Neutrophil (primary cell): ENCODE data around the gene SYTL3.
A peak's percentile ranks its signal among the peaks of the same experiment; 100 is the strongest.
"Not testable (repeated sequence)": the region's sequence is repeated elsewhere in the genome, so short reads cannot be mapped to it uniquely, and the experiment has no call there.

ENCODE experiments used
- H3K27ac ChIP-seq: fragments of 200-600 bp; sonication (generic); 2 replicates; pipeline ENCODE4 v1.5.1; 2016; ENCODE audit warnings: mild to moderate bottlenecking, moderate library complexity
- H3K27me3 ChIP-seq: fragments of 200-600 bp; sonication (generic); 2 replicates; pipeline ENCODE4 v1.6.0; 2016; ENCODE audit warnings: mild to moderate bottlenecking
- H3K36me3 ChIP-seq: fragments of 200-600 bp; sonication (generic); 2 replicates; pipeline ENCODE4 v1.5.1; 2017
- H3K4me1 ChIP-seq, 2 experiments: fragments of 200-600 bp in 1 of 2; sonication (generic) in 1 of 2; 1 replicate in 1 of 2; 2 replicates in 1 of 2; pipeline versions ENCODE4 v1.5.1 to v1.6.1; 2013 to 2016; ENCODE audit warnings: low read depth in 1 of 2, low read length in 1 of 2, mild to moderate bottlenecking in 1 of 2, moderate library complexity in 1 of 2; ENCODE audit not compliant: control insufficient read depth in 1 of 2, insufficient read depth in 1 of 2
- H3K4me3 ChIP-seq, 2 experiments: fragments of 200-600 bp in 1 of 2; sonication (generic) in 1 of 2; 1 replicate in 1 of 2; 2 replicates in 1 of 2; pipeline ENCODE4 v1.5.1; 2013 to 2016; ENCODE audit warnings: low read depth in 1 of 2, low read length in 1 of 2, mild to moderate bottlenecking in 1 of 2, moderate library complexity in 1 of 2
- H3K9me3 ChIP-seq: fragments of 200-600 bp; sonication (generic); 2 replicates; pipeline ENCODE4 v1.5.1; 2016
- TF ChIP-seq, protein P1 (sequence below): fragments of 200-600 bp; sonication (generic); IDR thresholded peaks from 2 replicates; pipeline ENCODE4 v1.5.1; 2016; ENCODE audit warnings: antibody characterized with exemption

SYTL3 gene

DNA sequence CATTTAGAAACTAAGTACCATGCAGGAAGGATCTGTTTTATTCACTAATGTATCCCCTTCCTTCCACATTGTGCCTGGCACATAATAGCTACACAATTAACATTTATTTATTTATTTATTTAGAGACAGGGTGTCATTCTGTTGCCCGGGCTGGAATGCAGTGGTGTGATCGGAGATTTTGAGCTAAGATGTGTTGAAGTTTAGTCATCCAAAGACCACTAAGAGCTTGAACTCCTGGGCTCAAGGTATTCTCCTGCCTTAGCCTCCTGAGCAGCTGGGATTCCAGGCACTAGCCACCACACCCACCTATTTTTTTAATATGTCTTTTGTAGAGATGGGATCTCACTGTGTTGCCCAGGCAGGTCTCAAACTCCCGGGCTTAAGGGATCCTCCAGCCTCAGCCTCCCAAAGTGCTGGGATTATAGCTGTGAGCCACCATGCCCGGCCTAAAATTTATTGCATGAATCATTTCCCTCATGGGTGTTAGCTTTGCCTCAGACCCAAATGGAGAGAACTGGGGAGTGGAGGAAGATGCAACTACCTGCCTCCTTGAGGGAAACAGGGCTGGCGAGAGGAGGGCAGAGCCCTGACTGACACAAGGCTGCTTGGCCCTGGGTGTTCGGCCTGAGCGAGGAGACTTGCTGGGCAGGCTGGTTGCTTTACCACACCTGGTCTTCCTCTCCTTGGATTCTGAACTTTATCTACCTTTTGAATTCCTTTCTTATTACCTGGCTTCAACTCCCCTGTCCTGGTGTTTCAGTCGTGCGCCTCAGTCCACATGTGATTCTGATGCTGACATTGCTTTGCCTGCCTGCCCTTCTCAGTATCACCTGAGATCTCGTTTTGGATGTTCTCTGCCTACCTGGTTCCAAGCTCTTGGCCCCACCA, 3.6 kb upstream of the SYTL3 start:
- Histone ChIP-seq H3K27me3 (no peaks in the 10 kb centered on the region), H3K4me3 (no peak overlapping the region), H3K36me3 (peaks cover 10% of the 10 kb centered on the region), H3K27ac (peak overlapping the region; percentile 90), H3K4me1 (peaks cover 63 to 70% of the 10 kb centered on the region in 2 experiments), H3K9me3 (no peaks in the 10 kb centered on the region)
- TF ChIP-seq, protein P1, sequence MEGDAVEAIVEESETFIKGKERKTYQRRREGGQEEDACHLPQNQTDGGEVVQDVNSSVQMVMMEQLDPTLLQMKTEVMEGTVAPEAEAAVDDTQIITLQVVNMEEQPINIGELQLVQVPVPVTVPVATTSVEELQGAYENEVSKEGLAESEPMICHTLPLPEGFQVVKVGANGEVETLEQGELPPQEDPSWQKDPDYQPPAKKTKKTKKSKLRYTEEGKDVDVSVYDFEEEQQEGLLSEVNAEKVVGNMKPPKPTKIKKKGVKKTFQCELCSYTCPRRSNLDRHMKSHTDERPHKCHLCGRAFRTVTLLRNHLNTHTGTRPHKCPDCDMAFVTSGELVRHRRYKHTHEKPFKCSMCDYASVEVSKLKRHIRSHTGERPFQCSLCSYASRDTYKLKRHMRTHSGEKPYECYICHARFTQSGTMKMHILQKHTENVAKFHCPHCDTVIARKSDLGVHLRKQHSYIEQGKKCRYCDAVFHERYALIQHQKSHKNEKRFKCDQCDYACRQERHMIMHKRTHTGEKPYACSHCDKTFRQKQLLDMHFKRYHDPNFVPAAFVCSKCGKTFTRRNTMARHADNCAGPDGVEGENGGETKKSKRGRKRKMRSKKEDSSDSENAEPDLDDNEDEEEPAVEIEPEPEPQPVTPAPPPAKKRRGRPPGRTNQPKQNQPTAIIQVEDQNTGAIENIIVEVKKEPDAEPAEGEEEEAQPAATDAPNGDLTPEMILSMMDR: no peak

DNA sequence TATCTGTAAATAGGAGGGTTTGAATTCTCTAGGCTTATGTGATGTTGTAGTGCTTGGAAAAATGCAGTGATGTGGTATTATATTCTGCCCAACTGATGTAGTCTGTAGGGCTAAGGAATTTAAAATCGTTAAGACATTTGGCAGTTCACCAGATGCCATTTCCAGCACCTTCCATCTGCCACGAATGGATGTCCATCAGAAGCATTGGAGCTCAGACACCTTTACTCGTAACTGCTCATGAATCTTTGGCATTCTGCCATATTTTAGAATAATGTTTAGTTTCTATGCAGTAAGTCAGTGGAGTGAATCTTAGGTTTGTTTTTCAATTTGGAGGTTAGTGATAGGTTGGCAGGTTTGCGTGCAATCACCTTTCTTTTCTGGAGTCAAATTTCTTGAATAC, 2.4 kb upstream of the SYTL3 start:
- H3K4me3 ChIP-seq: no peak overlapping the region
- no peaks in the 10 kb centered on the region for H3K9me3 ChIP-seq
- H3K27me3 ChIP-seq: no peaks in the 10 kb centered on the region
- H3K36me3 ChIP-seq: no peaks in the 10 kb centered on the region
- H3K27ac ChIP-seq: no peak overlapping the region
- TF ChIP-seq, protein P1: no peak
- peaks cover 63 to 72% of the 10 kb centered on the region in 2 experiments for H3K4me1 ChIP-seq

DNA sequence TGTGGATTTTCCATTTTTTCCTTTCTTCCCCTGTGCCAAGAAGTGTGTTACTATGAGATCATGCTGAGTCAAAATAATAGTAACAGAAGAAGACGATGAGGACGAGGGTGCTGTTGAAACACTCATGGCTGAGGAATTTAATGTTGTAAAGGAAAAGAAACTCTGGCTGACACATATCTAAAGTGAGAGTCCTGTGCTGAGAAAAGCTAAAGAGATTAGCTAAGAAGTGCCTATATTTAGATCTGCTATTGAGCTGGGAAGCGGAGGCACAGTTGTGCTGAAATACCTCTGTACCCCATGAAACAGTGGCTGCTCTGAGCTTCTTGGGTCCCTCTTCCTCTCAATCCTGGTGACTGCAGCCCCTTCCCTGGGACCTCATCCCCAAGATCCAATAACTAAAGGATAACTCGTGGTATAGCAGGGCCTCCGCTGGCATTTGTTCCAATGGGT, 1.1 kb upstream of the SYTL3 start:
- Histone ChIP-seq H3K4me3 (peak overlapping the region in 1 of 2 experiments; percentile 55), H3K27ac (peak overlapping the region; percentile 95)

DNA sequence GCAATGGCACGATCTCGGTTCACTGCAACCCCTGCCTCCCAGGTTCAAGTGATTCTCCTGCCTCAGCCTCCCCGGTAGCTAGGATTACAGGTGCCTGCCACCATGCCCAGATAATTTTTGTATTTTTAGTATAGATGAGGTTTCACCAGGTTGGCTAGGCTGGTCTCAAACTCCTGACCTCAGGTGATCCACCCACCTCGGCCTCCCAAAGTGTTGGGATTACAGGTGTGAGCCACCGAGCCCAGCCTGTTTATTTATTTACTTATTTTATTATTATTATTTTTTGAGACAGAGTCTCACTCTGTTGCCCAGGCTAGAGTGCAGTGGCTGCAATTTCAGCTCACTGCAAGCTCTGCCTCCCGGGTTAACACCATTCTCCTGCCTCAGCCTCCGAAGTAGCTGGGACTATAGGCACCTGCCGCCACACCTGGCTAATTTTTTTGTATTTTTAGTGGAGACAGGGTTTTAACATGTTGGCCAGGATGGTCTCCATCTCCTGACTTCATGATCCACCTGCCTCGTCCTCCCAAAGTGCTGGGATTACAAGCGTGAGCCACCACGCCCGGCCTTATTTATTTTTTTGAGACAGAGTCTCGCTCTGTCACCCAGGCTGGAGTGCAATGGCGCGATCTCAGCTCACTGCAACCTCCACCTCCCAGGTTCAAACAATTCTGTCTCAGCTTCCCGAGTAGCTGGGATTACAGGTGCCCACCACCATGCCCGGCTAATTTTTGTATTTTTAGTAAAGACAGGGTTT, 2.3 kb downstream of the SYTL3 start:
- not testable (repeated sequence) for H3K27me3 ChIP-seq, H3K36me3 ChIP-seq, H3K9me3 ChIP-seq
- peak overlapping the region; percentile 95 for H3K27ac ChIP-seq
- H3K4me3 ChIP-seq: peak overlapping the region; percentile 55 to 56
- H3K4me1 ChIP-seq: peaks cover 86 to 87% of the 10 kb centered on the region in 2 experiments

More for the DNA sequence above, 1.1 kb upstream of the SYTL3 start:
- Histone ChIP-seq H3K36me3 (no peaks in the 10 kb centered on the region), H3K4me1 (peaks cover 63 to 72% of the 10 kb centered on the region in 2 experiments), H3K27me3 (no peaks in the 10 kb centered on the region), H3K9me3 (no peaks in the 10 kb centered on the region)
- TF ChIP-seq, protein P1: no peak

DNA sequence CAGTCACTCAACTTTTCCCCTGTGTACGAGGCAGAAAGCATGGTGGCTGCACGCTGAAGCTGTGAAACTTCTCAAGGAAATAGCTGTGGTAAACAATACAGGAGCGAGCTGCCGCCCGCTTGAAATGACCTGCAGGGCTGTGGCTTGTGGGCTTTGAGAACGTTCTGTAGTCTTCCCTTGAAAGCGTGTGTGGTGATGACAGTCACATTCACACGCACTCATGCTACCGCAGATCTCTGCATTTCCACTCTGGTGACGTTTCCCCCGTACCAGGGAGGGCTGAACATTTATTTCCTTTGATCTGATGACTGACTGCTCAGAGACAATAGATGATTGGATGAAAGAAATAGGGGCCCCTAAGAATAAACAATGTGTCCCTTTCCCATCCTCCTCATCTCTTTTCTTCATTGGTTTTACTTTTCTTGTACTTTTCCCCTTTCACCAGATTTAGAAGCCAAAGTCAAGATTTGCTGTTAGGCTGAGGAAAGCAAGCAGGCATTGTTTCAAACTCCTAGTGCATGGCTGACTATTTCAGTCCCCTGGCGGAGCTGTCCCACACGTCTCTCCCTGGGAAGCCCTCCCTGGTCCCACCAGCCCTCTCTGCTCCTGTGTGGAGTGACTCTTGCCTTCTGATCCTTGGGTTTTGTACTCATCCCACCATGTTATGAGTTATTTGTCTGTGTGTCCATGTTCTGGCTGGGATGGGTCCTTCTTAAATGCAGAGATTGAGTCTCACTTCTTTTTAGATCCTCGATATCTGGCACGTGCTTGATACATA, 3.9 kb downstream of the SYTL3 start:
- Histone ChIP-seq H3K4me1 (peaks cover 84 to 90% of the 10 kb centered on the region in 2 experiments), H3K36me3 (no peaks in the 10 kb centered on the region), H3K4me3 (peak overlapping the region; percentile 55 to 56), H3K27me3 (no peaks in the 10 kb centered on the region), H3K9me3 (no peaks in the 10 kb centered on the region), H3K27ac (peak overlapping the region; percentile 95)
- TF ChIP-seq, protein P1: no peak
